CD4-positive, CD25-positive, alpha-beta regulatory T cell (primary cell): Measurements from ENCODE around the gene MYOM1. TPM values are rescaled to one million over a fixed set of nuclear protein-coding genes. Genes with fewer than 3 reads are reported as not detected.
"Not testable (repeated sequence)": the region's sequence is repeated elsewhere in the genome, so short reads cannot be mapped to it uniquely, and the experiment has no call there.

ENCODE experiments used
- ATAC-seq, 2 donors: fragments of 150-1000 bp; cut with Tn5 transposase; one replicate each; pipeline ENCODE4 v1.10.0; 2021; ENCODE audit warnings: low read depth in 2 of 2, moderate number of reproducible peaks in 2 of 2, moderate library complexity in 1 of 2
- DNase-seq, 3 donors: peaks; one replicate each; pipeline versions ENCODE4 v3.0.0 to v3.0.0-alpha.2; 2012 to 2022; ENCODE audit warnings: mixed read lengths in 1 of 3
- H3K27ac ChIP-seq: one replicate; pipeline ENCODE4 v1.7.0; 2013; ENCODE audit warnings: mild to moderate bottlenecking, low read length; ENCODE audit not compliant: insufficient read depth, poor library complexity, severe bottlenecking
- H3K27me3 ChIP-seq: one replicate; pipeline ENCODE4 v1.7.0; 2013; ENCODE audit warnings: low read length; ENCODE audit not compliant: control insufficient read depth, insufficient read depth
- H3K36me3 ChIP-seq: one replicate; pipeline ENCODE4 v1.7.0; 2013; ENCODE audit warnings: mild to moderate bottlenecking, low read length, moderate library complexity; ENCODE audit not compliant: control insufficient read depth, insufficient read depth
- H3K4me1 ChIP-seq: 2 replicates; pipeline ENCODE4 v1.7.0; 2013; ENCODE audit warnings: mild to moderate bottlenecking, low read length; ENCODE audit not compliant: insufficient read depth, control insufficient read depth, poor library complexity, severe bottlenecking
- H3K4me3 ChIP-seq: one replicate; pipeline ENCODE4 v1.7.0; 2013; ENCODE audit warnings: low read depth, mild to moderate bottlenecking, low read length, moderate library complexity
- H3K9me3 ChIP-seq, 2 experiments: 1 replicate in 1 of 2; 2 replicates in 1 of 2; pipeline ENCODE4 v1.7.0; 2013; ENCODE audit warnings: low read length in 2 of 2, mild to moderate bottlenecking in 1 of 2, moderate library complexity in 1 of 2; ENCODE audit not compliant: control insufficient read depth in 2 of 2
- H3K27ac Mint-ChIP-seq, 3 donors: one replicate each; pipeline ENCODE4 v1.8.0; 2020 to 2022; ENCODE audit warnings: mild to moderate bottlenecking in 3 of 3, mixed read lengths in 3 of 3, moderate library complexity in 2 of 3
- H3K27me3 Mint-ChIP-seq: one replicate; pipeline ENCODE4 v1.8.0; 2022; ENCODE audit warnings: mild to moderate bottlenecking, mixed read lengths
- H3K36me3 Mint-ChIP-seq: one replicate; pipeline ENCODE4 v1.8.0; 2020; ENCODE audit warnings: mixed read lengths
- H3K4me1 Mint-ChIP-seq, 4 donors: one replicate each; pipeline ENCODE4 v1.8.0; 2020 to 2022; ENCODE audit warnings: mixed read lengths in 4 of 4, mild to moderate bottlenecking in 1 of 4
- H3K4me3 Mint-ChIP-seq, 4 donors: one replicate each; pipeline ENCODE4 v1.8.0; 2020 to 2022; ENCODE audit warnings: mild to moderate bottlenecking in 4 of 4, mixed read lengths in 4 of 4, moderate library complexity in 3 of 4
- H3K9me3 Mint-ChIP-seq, 7 donors: one replicate each; pipeline ENCODE4 v1.8.0; 2020 to 2022; ENCODE audit warnings: mixed read lengths in 7 of 7, mild to moderate bottlenecking in 3 of 7, moderate library complexity in 2 of 7
- polyA plus RNA-seq, 4 donors: library from polyadenylated mRNA; unstranded; fragments of 300-500 nt; fragmentation: Illumina TruSeq; gene quantifications; one replicate each; pipeline ENCODE4 v1.2.3, GENCODE V29; 2021
- total RNA-seq: library from RNA; stranded (reverse); gene quantifications from one replicate; pipeline ENCODE4 v1.2.3, GENCODE V29; 2022

The MYOM1 gene
- total and polyA plus RNA-seq, 5 donors from 2014 or later, result 0.03 to 1.4 (median 0.49) TPM

DNA sequence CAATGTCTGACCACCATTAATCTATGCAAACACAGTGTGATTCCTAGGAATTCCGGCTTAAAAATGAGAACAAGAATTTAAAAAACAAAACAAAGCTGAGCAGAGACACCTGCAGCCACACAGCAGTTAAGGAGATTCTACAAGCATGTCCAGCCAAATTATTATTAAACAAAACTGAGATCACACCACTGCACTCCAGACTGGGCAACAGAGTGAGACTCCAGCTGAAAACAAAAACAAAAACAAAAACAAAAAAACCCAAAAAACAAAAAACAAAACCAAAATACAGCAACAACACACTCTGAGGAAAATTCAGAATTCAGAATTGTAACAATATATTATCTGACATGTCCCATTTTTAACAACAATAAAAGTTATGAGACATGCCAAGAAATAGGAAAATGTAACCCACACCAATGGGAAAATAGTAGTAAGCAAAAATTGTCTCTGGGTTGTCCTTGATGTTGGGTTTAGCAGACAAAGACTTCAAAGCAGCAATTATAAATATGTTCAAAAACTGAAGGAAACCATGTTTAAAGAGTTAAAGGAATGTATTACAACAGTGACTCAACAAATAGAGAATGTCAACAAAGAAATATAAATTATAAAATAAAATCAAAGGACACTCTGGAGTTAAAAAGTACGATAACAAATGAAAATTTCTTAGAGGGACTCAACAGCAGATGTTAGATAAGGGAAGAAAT, 19.7 kb downstream of the MYOM1 start:
- Mint-ChIP-seq H3K4me1 (no peaks in the 10 kb centered on the region), H3K36me3 (peaks cover 13% of the 10 kb centered on the region), H3K27me3 (peaks cover 32% of the 10 kb centered on the region), H3K4me3 (no peak overlapping the region), H3K9me3 (peaks cover 4 to 11% (median 7%) of the 10 kb centered on the region in 7 donors), H3K27ac (no peak overlapping the region)
- Histone ChIP-seq H3K4me1 (no peaks in the 10 kb centered on the region), H3K27ac (no peak overlapping the region), H3K4me3 (no peak overlapping the region), H3K27me3 (peaks cover 5% of the 10 kb centered on the region), H3K36me3 (no peaks in the 10 kb centered on the region), H3K9me3 (peaks cover 8 to 12% of the 10 kb centered on the region in 2 experiments)
- DNase-seq (no peak), ATAC-seq (no peak)

GRCh38 chr18:3198260-3198860, 21.4 kb downstream of the MYOM1 start:
- H3K9me3 Mint-ChIP-seq, H3K36me3 Mint-ChIP-seq, DNase-seq, ATAC-seq, H3K27ac Mint-ChIP-seq, H3K4me3 ChIP-seq, H3K4me1 Mint-ChIP-seq, H3K27ac ChIP-seq, H3K36me3 ChIP-seq, H3K4me1 ChIP-seq, H3K4me3 Mint-ChIP-seq, H3K27me3 ChIP-seq: not testable (repeated sequence)
- peaks cover 8 to 12% of the 10 kb centered on the region in 2 experiments for H3K9me3 ChIP-seq
- H3K27me3 Mint-ChIP-seq, result peaks cover 27% of the 10 kb centered on the region

DNA sequence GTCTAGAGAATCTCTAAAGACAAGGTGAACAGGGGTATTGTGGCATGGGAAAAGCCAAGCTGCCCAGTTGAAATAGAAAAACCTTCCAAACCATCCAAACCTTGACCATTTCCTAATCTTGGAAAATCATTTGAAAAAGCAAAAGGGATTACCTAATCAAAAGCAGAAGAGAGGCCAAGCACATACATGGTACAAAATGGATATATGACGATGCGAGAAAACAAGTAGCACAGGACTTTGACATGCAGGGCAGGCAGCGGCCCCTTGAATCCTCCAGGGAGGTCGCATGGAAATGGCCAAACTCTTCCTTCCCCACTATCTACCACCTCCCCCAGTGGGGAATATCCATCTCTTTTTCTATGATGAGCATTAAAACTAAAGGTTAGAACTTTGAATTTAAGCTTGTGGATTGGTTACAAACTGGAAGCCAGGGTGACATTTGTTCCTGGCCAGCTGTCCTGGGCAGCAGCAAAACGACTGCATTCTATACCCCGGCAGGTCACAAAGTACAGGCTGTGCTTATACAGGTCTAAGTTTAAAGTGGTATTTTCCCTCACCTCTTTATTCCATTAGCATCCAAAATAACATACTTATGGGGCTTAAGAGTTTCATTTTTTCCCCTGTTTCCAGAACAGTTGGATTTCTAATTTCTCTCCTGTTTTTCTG, 24.7 kb downstream of the MYOM1 start:
- peaks cover 11% of the 10 kb centered on the region for H3K36me3 Mint-ChIP-seq
- no peaks in the 10 kb centered on the region for H3K9me3 ChIP-seq
- peaks cover 0 to 3% (median 0%) of the 10 kb centered on the region in 7 donors for H3K9me3 Mint-ChIP-seq
- H3K36me3 ChIP-seq, result no peaks in the 10 kb centered on the region
- peaks cover 29% of the 10 kb centered on the region for H3K27me3 Mint-ChIP-seq
- no peak for DNase-seq
- ATAC-seq, result no peak
- no peak overlapping the region for H3K4me3 Mint-ChIP-seq
- no peak overlapping the region for H3K27ac Mint-ChIP-seq
- H3K27me3 ChIP-seq, result peaks cover 7% of the 10 kb centered on the region
- H3K4me1 Mint-ChIP-seq, result peaks cover 0 to 5% (median 0%) of the 10 kb centered on the region in 4 donors
- H3K4me3 ChIP-seq, result no peak overlapping the region
- H3K4me1 ChIP-seq, result no peaks in the 10 kb centered on the region
- H3K27ac ChIP-seq, result no peak overlapping the region

- Histone ChIP-seq H3K27ac (no peak overlapping the region), H3K36me3 (no peaks in the 10 kb centered on the region), H3K9me3 (no peaks in the 10 kb centered on the region), H3K4me1 (no peaks in the 10 kb centered on the region), H3K27me3 (peaks cover 7% of the 10 kb centered on the region), H3K4me3 (no peak overlapping the region)
- peaks cover 34% of the 10 kb centered on the region for H3K27me3 Mint-ChIP-seq
- H3K4me3 Mint-ChIP-seq, result no peak overlapping the region
- H3K9me3 Mint-ChIP-seq, result peaks cover 0 to 3% (median 0%) of the 10 kb centered on the region in 7 donors
- H3K4me1 Mint-ChIP-seq, result peaks cover 0 to 5% (median 0%) of the 10 kb centered on the region in 4 donors
- peaks cover 20% of the 10 kb centered on the region for H3K36me3 Mint-ChIP-seq
- no peak for DNase-seq
- no peak for ATAC-seq
- no peak overlapping the region for H3K27ac Mint-ChIP-seq
These were observed 26.4 kb downstream of the MYOM1 start for GRCh38 chr18:3193331-3193730.

- Mint-ChIP-seq H3K4me1 (peaks cover 0 to 5% (median 0%) of the 10 kb centered on the region in 4 donors), H3K36me3 (peaks cover 20% of the 10 kb centered on the region), H3K4me3 (no peak overlapping the region), H3K9me3 (peaks cover 0 to 2% (median 0%) of the 10 kb centered on the region in 7 donors), H3K27me3 (peaks cover 34% of the 10 kb centered on the region), H3K27ac (no peak overlapping the region)
- Histone ChIP-seq H3K9me3 (no peaks in the 10 kb centered on the region), H3K27me3 (peaks cover 5% of the 10 kb centered on the region), H3K4me1 (no peaks in the 10 kb centered on the region), H3K4me3 (no peak overlapping the region), H3K36me3 (no peaks in the 10 kb centered on the region), H3K27ac (no peak overlapping the region)
- ATAC-seq, result no peak
- no peak for DNase-seq
These were observed 27.0 kb downstream of the MYOM1 start for GRCh38 chr18:3192752-3193151.

GRCh38 chr18:3192286-3192685, 27.5 kb downstream of the MYOM1 start:
- Histone ChIP-seq H3K9me3 (no peaks in the 10 kb centered on the region), H3K36me3 (no peaks in the 10 kb centered on the region), H3K27me3 (peaks cover 5% of the 10 kb centered on the region), H3K4me1 (no peaks in the 10 kb centered on the region), H3K27ac (no peak overlapping the region), H3K4me3 (no peak overlapping the region)
- Mint-ChIP-seq H3K4me3 (no peak overlapping the region), H3K4me1 (peaks cover 0 to 5% (median 0%) of the 10 kb centered on the region in 4 donors), H3K9me3 (peaks cover 0 to 2% (median 0%) of the 10 kb centered on the region in 7 donors), H3K27ac (no peak overlapping the region), H3K36me3 (peaks cover 25% of the 10 kb centered on the region), H3K27me3 (peaks cover 34% of the 10 kb centered on the region)
- DNase-seq (no peak), ATAC-seq (no peak)

GRCh38 chr18:3190610-3191009, 29.2 kb downstream of the MYOM1 start:
- H3K27me3 Mint-ChIP-seq, result peaks cover 26% of the 10 kb centered on the region
- H3K9me3 ChIP-seq, result no peaks in the 10 kb centered on the region
- no peak for ATAC-seq
- DNase-seq, result no peak
- H3K27me3 ChIP-seq, result peaks cover 2% of the 10 kb centered on the region
- no peak overlapping the region for H3K4me3 Mint-ChIP-seq
- no peak overlapping the region for H3K27ac Mint-ChIP-seq
- peaks cover 29% of the 10 kb centered on the region for H3K36me3 Mint-ChIP-seq
- H3K36me3 ChIP-seq, result no peaks in the 10 kb centered on the region
- peaks cover 0 to 5% (median 0%) of the 10 kb centered on the region in 4 donors for H3K4me1 Mint-ChIP-seq
- no peak overlapping the region for H3K27ac ChIP-seq
- H3K4me3 ChIP-seq, result no peak overlapping the region
- H3K4me1 ChIP-seq, result no peaks in the 10 kb centered on the region
- H3K9me3 Mint-ChIP-seq, result peaks cover 0 to 2% (median 0%) of the 10 kb centered on the region in 7 donors
